ENCODE data around the gene ABCF3.

The ABCF3 gene

GRCh38 chr3:184211718-184212117 lies 25.7 kb downstream of the ABCF3 start:
- DNase-seq (ENCODE audit: low read depth) = no peak
- no peak overlapping the region for H3K4me3 ChIP-seq (replicated peaks; ENCODE audit: low read depth, low read length)
- TF ChIP-seq CTCF (IDR thresholded peaks at IDR 0.05; ENCODE audit: low read length, missing control alignments) = no peak

GRCh38 chr3:184218814-184219213 lies 32.8 kb downstream of the ABCF3 start:
- no peak for DNase-seq (ENCODE audit: low read depth)
- H3K4me3 ChIP-seq (replicated peaks; ENCODE audit: low read depth, low read length) = no peak overlapping the region

GRCh38 chr3:184222521-184222920 lies 36.5 kb downstream of the ABCF3 start:
- DNase-seq (ENCODE audit: low read depth) = no peak
- no peak overlapping the region for H3K4me3 ChIP-seq (replicated peaks; ENCODE audit: low read depth, low read length)
- TF ChIP-seq CTCF (IDR thresholded peaks at IDR 0.05; ENCODE audit: low read length, missing control alignments) = no peak

More at GRCh38 chr3:184218814-184219213, 32.8 kb downstream of the ABCF3 start:
- TF ChIP-seq CTCF (IDR thresholded peaks at IDR 0.05; ENCODE audit: low read length, missing control alignments) = no peak

- H3K4me3 ChIP-seq (replicated peaks; ENCODE audit: low read depth, low read length) = no peak overlapping the region
- no peak for TF ChIP-seq CTCF (IDR thresholded peaks at IDR 0.05; ENCODE audit: low read length, missing control alignments)
- no peak for DNase-seq (ENCODE audit: low read depth)
These were observed 37.9 kb downstream of the ABCF3 start for GRCh38 chr3:184223946-184224345.

GRCh38 chr3:184227481-184227935 lies 41.5 kb downstream of the ABCF3 start:
- TF ChIP-seq CTCF (IDR thresholded peaks at IDR 0.05; ENCODE audit: low read length, missing control alignments) = peak; percentile 84
- no peak overlapping the region for H3K4me3 ChIP-seq (replicated peaks; ENCODE audit: low read depth, low read length)
- peak; percentile 32 for DNase-seq (ENCODE audit: low read depth)

GRCh38 chr3:184228376-184229137 lies 42.6 kb downstream of the ABCF3 start:
- H3K4me3 ChIP-seq (replicated peaks; ENCODE audit: low read depth, low read length) = no peak overlapping the region
- no peak for DNase-seq (ENCODE audit: low read depth)
- TF ChIP-seq CTCF (IDR thresholded peaks at IDR 0.05; ENCODE audit: low read length, missing control alignments) = no peak

Data from fibroblast of pulmonary artery (primary cell).